H1 (cell line): Measurements from ENCODE around the gene TP53RK.

ENCODE experiments used
- CREB1 ChIP-seq: IDR thresholded peaks from 2 replicates; pipeline ENCODE4 v1.6.1; 2012; ENCODE audit warnings: inconsistent platforms
- CTCF ChIP-seq, 3 experiments: IDR thresholded peaks; 1 replicate in 2 of 3; 2 replicates in 1 of 3; pipeline versions ENCODE4 v1.5.1 to v1.6.1; 2011; ENCODE audit warnings: low read length in 3 of 3, mild to moderate bottlenecking in 3 of 3, inconsistent platforms in 2 of 3, low read depth in 1 of 3, moderate library complexity in 1 of 3; ENCODE audit not compliant: insufficient read depth in 1 of 3; ENCODE audit errors: control extremely low read depth in 1 of 3
- E2F6 ChIP-seq: IDR thresholded peaks from 2 replicates; pipeline ENCODE4 v1.6.1; 2012; ENCODE audit warnings: inconsistent platforms
- EP300 ChIP-seq, 2 experiments: IDR thresholded peaks; 1 replicate in 1 of 2; 2 replicates in 1 of 2; pipeline ENCODE4 v1.6.1; 2011 to 2012; ENCODE audit warnings: low read depth in 2 of 2, low read length in 2 of 2, mild to moderate bottlenecking in 2 of 2, borderline replicate concordance in 1 of 2, inconsistent platforms in 1 of 2, moderate library complexity in 1 of 2
- GABPA ChIP-seq: IDR thresholded peaks from 2 replicates; pipeline ENCODE4 v1.6.1; 2011; ENCODE audit warnings: mild to moderate bottlenecking, low read length, moderate library complexity, borderline replicate concordance; ENCODE audit not compliant: insufficient read depth
- NRF1 ChIP-seq: IDR thresholded peaks from 2 replicates; pipeline ENCODE4 v1.6.1; 2011; ENCODE audit warnings: mild to moderate bottlenecking, low read depth, low read length, improper control_type of control experiment
- PHF8 ChIP-seq: fragments of 200-600 bp; sonication (generic); conservative IDR thresholded peaks from 2 replicates; pipeline ENCODE4 v1.7.1; 2012; ENCODE audit warnings: low read depth, mild to moderate bottlenecking, inconsistent platforms, low read length, moderate library complexity
- POLR2AphosphoS5 ChIP-seq: IDR thresholded peaks from 2 replicates; pipeline ENCODE4 v1.6.1; 2011; ENCODE audit warnings: low read depth, low read length
- SIN3A ChIP-seq, 2 experiments: IDR thresholded peaks in 1 of 2; conservative IDR thresholded peaks in 1 of 2; 2 replicates each; pipeline ENCODE4 v1.6.1; 2011 to 2012; ENCODE audit warnings: low read length in 2 of 2, improper control_type of control experiment in 1 of 2, low read depth in 1 of 2, mild to moderate bottlenecking in 1 of 2
- SP1 ChIP-seq: IDR thresholded peaks from 2 replicates; pipeline ENCODE4 v1.6.1; 2011; ENCODE audit warnings: low read depth, low read length
- TAF1 ChIP-seq: IDR thresholded peaks from 2 replicates; pipeline ENCODE4 v1.6.1; 2011; ENCODE audit warnings: mild to moderate bottlenecking, low read depth, low read length
- USF2 ChIP-seq: IDR thresholded peaks from 2 replicates; pipeline ENCODE4 v1.6.1; 2011; ENCODE audit warnings: low read length, improper control_type of control experiment
- ZNF274 ChIP-seq: IDR thresholded peaks from 2 replicates; pipeline ENCODE4 v1.7.0; 2012; ENCODE audit warnings: low read length, borderline replicate concordance; ENCODE audit errors: extremely low read depth

GRCh38 chr20:46640536-46641311 is 48.5 kb downstream of the TP53RK start:
- TF ChIP-seq CTCF (IDR thresholded peaks at IDR 0.05; ENCODE audit: control extremely low read depth in 1 of 3, insufficient read depth in 1 of 3, low read depth in 1 of 3, low read length in 3 of 3) (no peak), SP1 (no peak), USF2 (no peak), TAF1 (no peak), CREB1 (no peak), GABPA (no peak), NRF1 (no peak), E2F6 (no peak), POLR2AphosphoS5 (no peak), ZNF274 (no peak), EP300 (IDR thresholded peaks at IDR 0.05; ENCODE audit: borderline replicate concordance in 1 of 2, low read depth in 2 of 2, low read length in 2 of 2) (no peak), PHF8 (no peak), SIN3A (conservative IDR thresholded peaks at IDR 0.05 in 1 of 2, IDR thresholded peaks at IDR 0.05 in 1 of 2; ENCODE audit: low read depth in 1 of 2, low read length in 2 of 2) (no peak)
